ENCODE measurements around the gene GNAI2.

GNAI2 gene

DNA sequence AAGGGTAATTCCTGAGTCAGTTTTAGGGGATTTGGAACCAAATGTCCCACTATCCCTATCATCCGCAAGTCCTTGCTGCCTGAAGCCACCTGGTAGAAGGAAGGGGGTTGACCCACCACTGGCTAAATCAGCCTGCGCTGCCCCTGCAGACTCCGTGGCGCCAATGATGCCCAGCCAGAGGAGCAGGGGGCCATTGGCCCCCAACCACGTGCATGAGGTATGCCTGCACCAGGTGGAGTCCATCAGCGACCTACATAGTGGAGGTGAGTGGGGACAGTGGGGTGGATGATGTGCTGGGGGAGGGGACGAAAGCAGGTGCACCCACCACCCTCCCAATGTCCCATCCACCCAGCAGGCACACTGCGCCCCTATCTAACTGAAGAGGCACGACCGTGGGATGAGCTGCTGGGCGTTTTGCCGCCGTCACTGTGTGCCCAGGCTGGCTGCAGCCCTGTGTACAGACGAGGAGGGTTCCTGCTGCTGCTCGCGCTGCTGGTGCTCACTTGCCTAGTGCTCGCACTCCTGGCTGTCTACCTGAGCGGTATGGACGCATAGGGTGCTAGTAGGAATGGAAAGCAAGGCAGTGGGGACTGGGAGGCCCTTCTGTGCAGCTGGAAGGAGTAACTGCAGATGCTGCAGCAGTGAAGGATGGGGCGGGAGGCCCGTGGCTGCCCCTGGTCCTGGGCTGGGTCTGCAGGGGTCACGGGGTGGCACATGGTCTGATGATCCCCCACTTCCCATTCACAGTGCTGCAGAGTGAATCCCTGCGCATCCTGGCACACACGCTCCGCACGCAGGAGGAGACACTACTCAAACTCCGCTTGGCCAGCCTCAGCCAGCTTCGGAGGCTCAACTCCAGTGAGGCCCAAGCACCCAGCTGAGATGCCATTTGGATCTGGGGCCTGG, 50.6 kb downstream of the GNAI2 start:
- TF ChIP-seq NFIC (IDR thresholded peaks at IDR 0.05) = no peak
- no peak for TF ChIP-seq TCF12 (IDR thresholded peaks at IDR 0.05; ENCODE audit: low read depth)
- no peak for TF ChIP-seq MAX (IDR thresholded peaks at IDR 0.05)
- TF ChIP-seq, protein P1, sequence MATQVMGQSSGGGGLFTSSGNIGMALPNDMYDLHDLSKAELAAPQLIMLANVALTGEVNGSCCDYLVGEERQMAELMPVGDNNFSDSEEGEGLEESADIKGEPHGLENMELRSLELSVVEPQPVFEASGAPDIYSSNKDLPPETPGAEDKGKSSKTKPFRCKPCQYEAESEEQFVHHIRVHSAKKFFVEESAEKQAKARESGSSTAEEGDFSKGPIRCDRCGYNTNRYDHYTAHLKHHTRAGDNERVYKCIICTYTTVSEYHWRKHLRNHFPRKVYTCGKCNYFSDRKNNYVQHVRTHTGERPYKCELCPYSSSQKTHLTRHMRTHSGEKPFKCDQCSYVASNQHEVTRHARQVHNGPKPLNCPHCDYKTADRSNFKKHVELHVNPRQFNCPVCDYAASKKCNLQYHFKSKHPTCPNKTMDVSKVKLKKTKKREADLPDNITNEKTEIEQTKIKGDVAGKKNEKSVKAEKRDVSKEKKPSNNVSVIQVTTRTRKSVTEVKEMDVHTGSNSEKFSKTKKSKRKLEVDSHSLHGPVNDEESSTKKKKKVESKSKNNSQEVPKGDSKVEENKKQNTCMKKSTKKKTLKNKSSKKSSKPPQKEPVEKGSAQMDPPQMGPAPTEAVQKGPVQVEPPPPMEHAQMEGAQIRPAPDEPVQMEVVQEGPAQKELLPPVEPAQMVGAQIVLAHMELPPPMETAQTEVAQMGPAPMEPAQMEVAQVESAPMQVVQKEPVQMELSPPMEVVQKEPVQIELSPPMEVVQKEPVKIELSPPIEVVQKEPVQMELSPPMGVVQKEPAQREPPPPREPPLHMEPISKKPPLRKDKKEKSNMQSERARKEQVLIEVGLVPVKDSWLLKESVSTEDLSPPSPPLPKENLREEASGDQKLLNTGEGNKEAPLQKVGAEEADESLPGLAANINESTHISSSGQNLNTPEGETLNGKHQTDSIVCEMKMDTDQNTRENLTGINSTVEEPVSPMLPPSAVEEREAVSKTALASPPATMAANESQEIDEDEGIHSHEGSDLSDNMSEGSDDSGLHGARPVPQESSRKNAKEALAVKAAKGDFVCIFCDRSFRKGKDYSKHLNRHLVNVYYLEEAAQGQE (IDR thresholded peaks at IDR 0.05; ENCODE audit: low read depth) = no peak
- TF ChIP-seq ZBTB7A (IDR thresholded peaks at IDR 0.05; ENCODE audit: low read depth) = no peak

DNA sequence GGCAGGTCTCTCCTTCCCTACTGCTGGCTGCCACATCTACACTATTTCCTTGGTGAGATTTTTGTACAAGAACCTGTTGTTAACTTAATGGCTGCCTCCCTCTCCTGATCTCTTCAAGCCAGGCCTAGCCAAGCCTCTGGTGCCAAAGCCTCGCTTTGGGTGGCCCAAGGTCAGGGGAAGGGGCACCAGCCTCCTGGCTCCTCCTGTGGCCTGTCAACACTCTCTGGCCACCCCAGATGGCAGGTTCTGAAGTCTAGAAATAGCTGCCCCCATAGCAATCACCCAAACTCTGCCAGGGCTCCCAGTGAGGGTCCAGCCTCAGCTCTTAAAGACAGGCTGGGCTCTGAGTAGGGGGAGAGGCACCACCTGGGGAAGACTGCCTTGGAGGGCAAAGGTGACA, 51.3 kb downstream of the GNAI2 start:
- TF ChIP-seq EGR1 (IDR thresholded peaks at IDR 0.05) (no peak), RAD21 (IDR thresholded peaks at IDR 0.05; ENCODE audit: low read depth) (no peak), CEBPB (IDR thresholded peaks at IDR 0.05) (no peak)

GRCh38 chr3:50288387-50289007, 52.5 kb downstream of the GNAI2 start:
- TF ChIP-seq YY1 (IDR thresholded peaks at IDR 0.05; ENCODE audit: low read depth) (no peak), CREB1 (IDR thresholded peaks at IDR 0.05; ENCODE audit: low read depth) (no peak), EP300 (IDR thresholded peaks at IDR 0.05; ENCODE audit: borderline replicate concordance) (no peak), CEBPB (IDR thresholded peaks at IDR 0.05) (no peak), MAX (IDR thresholded peaks at IDR 0.05) (no peak), EGR1 (IDR thresholded peaks at IDR 0.05) (no peak), FOXM1 (IDR thresholded peaks at IDR 0.05; ENCODE audit: borderline replicate concordance, low read depth) (no peak), ZBTB7A (IDR thresholded peaks at IDR 0.05; ENCODE audit: low read depth) (no peak), TAF1 (IDR thresholded peaks at IDR 0.05; ENCODE audit: low read depth) (no peak), NFIC (IDR thresholded peaks at IDR 0.05) (no peak), TEAD4 (IDR thresholded peaks at IDR 0.05) (no peak), TCF12 (IDR thresholded peaks at IDR 0.05; ENCODE audit: low read depth) (no peak), RAD21 (IDR thresholded peaks at IDR 0.05; ENCODE audit: low read depth) (no peak)
- TF ChIP-seq, protein P1 (IDR thresholded peaks at IDR 0.05; ENCODE audit: low read depth) = no peak
- TF ChIP-seq, protein P2, sequence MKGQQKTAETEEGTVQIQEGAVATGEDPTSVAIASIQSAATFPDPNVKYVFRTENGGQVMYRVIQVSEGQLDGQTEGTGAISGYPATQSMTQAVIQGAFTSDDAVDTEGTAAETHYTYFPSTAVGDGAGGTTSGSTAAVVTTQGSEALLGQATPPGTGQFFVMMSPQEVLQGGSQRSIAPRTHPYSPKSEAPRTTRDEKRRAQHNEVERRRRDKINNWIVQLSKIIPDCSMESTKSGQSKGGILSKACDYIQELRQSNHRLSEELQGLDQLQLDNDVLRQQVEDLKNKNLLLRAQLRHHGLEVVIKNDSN (IDR thresholded peaks at IDR 0.05) = no peak

GRCh38 chr3:50289130-50289529, 53.1 kb downstream of the GNAI2 start:
- TF ChIP-seq TEAD4 (IDR thresholded peaks at IDR 0.05) = no peak
- no peak for TF ChIP-seq NFIC (IDR thresholded peaks at IDR 0.05)
- no peak for TF ChIP-seq ZBTB7A (IDR thresholded peaks at IDR 0.05; ENCODE audit: low read depth)
- no peak for TF ChIP-seq YY1 (IDR thresholded peaks at IDR 0.05; ENCODE audit: low read depth)
- no peak for TF ChIP-seq EGR1 (IDR thresholded peaks at IDR 0.05)

- no peak for TF ChIP-seq TEAD4 (IDR thresholded peaks at IDR 0.05)
Measured at GRCh38 chr3:50290161-50290641, 54.2 kb downstream of the GNAI2 start.

GRCh38 chr3:50292159-50293078, 56.4 kb downstream of the GNAI2 start, which contains the start of gene IFRD2:
TSS of gene IFRD2 (minus strand) at chr3:50292429. CDS start at chr3:50292274, 155 bp downstream.
- peak; percentile 72 for TF ChIP-seq TEAD4 (IDR thresholded peaks at IDR 0.05)
- TF ChIP-seq RAD21 (IDR thresholded peaks at IDR 0.05; ENCODE audit: low read depth) = 0 out of 2 replicates have a peak, but pooled peaks have one; percentile 10
- TF ChIP-seq ZBTB7A (IDR thresholded peaks at IDR 0.05; ENCODE audit: low read depth) = peak; percentile 76; the same call in 1 of the 2 replicates
- TF ChIP-seq NFIC (IDR thresholded peaks at IDR 0.05) = peak; percentile 68
- peak; percentile 48; the same call in 1 of the 2 replicates for TF ChIP-seq EGR1 (IDR thresholded peaks at IDR 0.05)
- peak; percentile 90 for TF ChIP-seq CREB1 (IDR thresholded peaks at IDR 0.05; ENCODE audit: low read depth)
- no peak for TF ChIP-seq CEBPB (IDR thresholded peaks at IDR 0.05)
- TF ChIP-seq, protein P2 (IDR thresholded peaks at IDR 0.05) = peak; percentile 65
- TF ChIP-seq YY1 (IDR thresholded peaks at IDR 0.05; ENCODE audit: low read depth) = peak; percentile 94
- TF ChIP-seq, protein P1 (IDR thresholded peaks at IDR 0.05; ENCODE audit: low read depth) = no peak
- no peak for TF ChIP-seq FOXM1 (IDR thresholded peaks at IDR 0.05; ENCODE audit: borderline replicate concordance, low read depth)
- TF ChIP-seq TCF12 (IDR thresholded peaks at IDR 0.05; ENCODE audit: low read depth) = peak; percentile 84
- TF ChIP-seq TAF1 (IDR thresholded peaks at IDR 0.05; ENCODE audit: low read depth) = peak; percentile 85; the same call in 1 of the 2 replicates
- no peak for TF ChIP-seq EP300 (IDR thresholded peaks at IDR 0.05; ENCODE audit: borderline replicate concordance)
- peak; percentile 87 for TF ChIP-seq MAX (IDR thresholded peaks at IDR 0.05)
